Transverse colon (tissue), 4 donors: ENCODE data around the gene ANGEL2. TPM values are rescaled to one million over a fixed set of nuclear protein-coding genes. Genes with fewer than 3 reads are reported as not detected.

Experiments used
- DNase-seq: peaks from one replicate; pipeline ENCODE4 v3.0.0-alpha.2; 2019
- H3K27ac ChIP-seq, 4 donors: fragments of 200-600 bp; sonication (generic); 2 replicates each; pipeline ENCODE4 v1.5.1; 2016 to 2018; ENCODE audit warnings: inconsistent platforms in 4 of 4
- H3K27me3 ChIP-seq: fragments of 200-600 bp; sonication (generic); 2 replicates; pipeline ENCODE4 v1.5.1; 2017; ENCODE audit warnings: inconsistent platforms
- H3K36me3 ChIP-seq, 4 donors: fragments of 200-600 bp; sonication (generic); 2 replicates each; pipeline ENCODE4 v1.5.1; 2017 to 2019; ENCODE audit warnings: inconsistent platforms in 4 of 4
- H3K4me1 ChIP-seq, 4 donors: fragments of 200-600 bp; sonication (generic); 2 replicates each; pipeline ENCODE4 v1.5.1; 2017 to 2020; ENCODE audit warnings: inconsistent platforms in 4 of 4
- H3K4me3 ChIP-seq, 4 donors: fragments of 200-600 bp; sonication (generic); 1 replicate in 1 of 4; 2 replicates in 3 of 4; pipeline versions ENCODE4 v1.5.1 to v1.6.1; 2017 to 2019; ENCODE audit warnings: inconsistent platforms in 4 of 4
- H3K9me3 ChIP-seq, 2 donors: fragments of 200-600 bp; sonication (generic); 2 replicates each; pipeline ENCODE4 v1.5.1; 2017 to 2019; ENCODE audit warnings: inconsistent platforms in 2 of 2
- CTCF ChIP-seq, 5 experiments: fragments of 200-600 bp in 3 of 5; fragments of 450-650 bp in 2 of 5; sonication (generic) in 3 of 5; IDR thresholded peaks; 1 replicate in 2 of 5; 2 replicates in 3 of 5; pipeline ENCODE4 v1.5.1; 2016 to 2017; ENCODE audit warnings: antibody characterized with exemption in 5 of 5, inconsistent platforms in 3 of 5, mild to moderate bottlenecking in 2 of 5, moderate library complexity in 1 of 5
- EP300 ChIP-seq: sonication (generic); formaldehyde crosslinking; IDR thresholded peaks from one replicate; pipeline ENCODE4 v1.6.1; 2017; ENCODE audit warnings: antibody characterized with exemption, low read depth
- POLR2A ChIP-seq: fragments of 450-650 bp; IDR thresholded peaks from one replicate; pipeline ENCODE4 v1.6.1; 2016; ENCODE audit warnings: antibody characterized with exemption, mild to moderate bottlenecking, moderate library complexity
- POLR2AphosphoS5 ChIP-seq, 3 donors: sonication (generic); formaldehyde crosslinking; IDR thresholded peaks; one replicate each; pipeline ENCODE4 v1.6.1; 2016; ENCODE audit warnings: antibody characterized with exemption in 3 of 3
- WGBS, 2 donors: methylation state at CpG; one replicate each; pipeline ENCODE4 v1.1.5; 2018; ENCODE audit warnings: low coverage in 1 of 2; 5-methylcytosine and 5-hydroxymethylcytosine counted together
- in situ Hi-C, 4 donors: fragments of 200-750 bp; cut with MboI; loops; one replicate each; pipeline versions ENCODE4 v1.15.0 to v1.15.1; 2017; ENCODE audit warnings: low sequenced_read_pairs in 3 of 4, low pct_ligation_motif_present in 1 of 4, low pct_unique_long_range_greater_than_20kb in 1 of 4
- intact Hi-C: fragments of 100-400 bp; cut with DNase I; formaldehyde crosslinking; loops from one replicate; pipeline ENCODE4 v1.15.1; 2023; ENCODE audit warnings: low total_unique reads
- total RNA-seq, 4 donors: library from RNA; depleted of rRNA; stranded (reverse); fragments of >200 nt; gene quantifications; one replicate each; pipeline ENCODE4 v1.1.0, GENCODE V29; 2016

The ANGEL2 gene
- total RNA-seq, 4 donors from 2014 or later = 33.2 to 105 (median 64.3) TPM

DNA sequence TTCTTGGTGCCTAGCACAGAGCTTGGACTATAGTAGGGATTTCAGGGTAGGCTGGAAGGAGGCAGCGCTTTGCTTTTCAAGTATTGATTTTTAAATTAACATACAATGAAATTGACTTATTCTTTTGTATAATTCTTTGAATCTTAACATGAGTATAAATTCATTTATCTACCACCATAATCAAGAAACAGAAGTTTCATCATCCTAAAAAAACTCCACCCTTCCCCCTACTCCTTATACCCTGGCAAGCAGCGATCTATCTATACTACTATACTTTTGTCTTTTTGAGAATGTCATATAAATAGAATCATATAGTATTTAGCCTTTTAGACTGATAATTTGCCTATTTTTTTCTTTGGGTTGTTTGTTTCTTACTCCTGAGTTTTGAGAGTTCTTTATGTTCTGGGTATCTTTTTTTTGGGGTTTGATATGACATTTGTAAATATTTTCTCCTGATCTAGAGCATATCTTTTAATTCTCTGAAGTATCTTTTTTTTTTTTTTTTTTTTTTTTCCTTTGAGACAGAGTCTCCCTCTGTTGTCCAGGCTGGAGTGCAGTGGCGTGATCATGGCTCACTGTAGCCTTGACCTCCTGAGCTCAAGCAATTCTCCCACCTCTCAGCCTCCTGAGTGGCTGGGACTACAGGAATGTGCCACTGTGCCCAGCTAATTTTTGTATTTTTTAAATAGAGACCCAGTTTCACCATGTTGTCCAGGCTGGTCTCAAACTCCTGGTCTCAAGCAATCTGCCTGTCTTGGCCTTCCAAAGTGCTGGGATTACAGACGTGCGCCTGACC, 41.8 kb upstream of the ANGEL2 start:
- in situ Hi-C loops = no loop called here
- whole genome bisulfite sequencing, 2 donors = 89 to 91% methylated on average over 2 to 5 of the region's 5 CpGs

GRCh38 chr1:213055767-213056166, 40.1 kb upstream of the ANGEL2 start:
- Histone ChIP-seq H3K4me1 (peaks cover 0 to 16% (median 11%) of the 10 kb centered on the region in 4 donors), H3K36me3 (no peaks in the 10 kb centered on the region), H3K9me3 (peaks cover 0 to 4% of the 10 kb centered on the region in 2 donors), H3K27ac (no peak overlapping the region), H3K4me3 (no peak overlapping the region), H3K27me3 (no peaks in the 10 kb centered on the region)
- in situ Hi-C loops (no loop called here), intact Hi-C loops (no loop called here)
- TF ChIP-seq POLR2AphosphoS5 (IDR thresholded peaks at IDR 0.05) (no peak), CTCF (IDR thresholded peaks at IDR 0.05) (no peak), POLR2A (no peak), EP300 (no peak)
- WGBS, 2 donors = 75 to 79% methylated on average over 1 to 3 of the region's 3 CpGs
- no peak for DNase-seq

More for the DNA sequence above, 41.8 kb upstream of the ANGEL2 start:
- TF ChIP-seq EP300 (no peak), POLR2AphosphoS5 (IDR thresholded peaks at IDR 0.05) (no peak), CTCF (IDR thresholded peaks at IDR 0.05) (no peak), POLR2A (no peak)
- H3K4me3 ChIP-seq = no peak overlapping the region
- no peak overlapping the region for H3K27ac ChIP-seq
- no peak for DNase-seq
- intact Hi-C loops = no loop called here
- H3K36me3 ChIP-seq = no peaks in the 10 kb centered on the region
- H3K27me3 ChIP-seq = no peaks in the 10 kb centered on the region
- H3K4me1 ChIP-seq = peaks cover 0 to 7% (median 3%) of the 10 kb centered on the region in 4 donors
- peaks cover 0 to 4% of the 10 kb centered on the region in 2 donors for H3K9me3 ChIP-seq

- Histone ChIP-seq H3K9me3 (peaks cover 0 to 4% of the 10 kb centered on the region in 2 donors), H3K36me3 (no peaks in the 10 kb centered on the region), H3K27me3 (no peaks in the 10 kb centered on the region), H3K4me3 (no peak overlapping the region), H3K27ac (no peak overlapping the region), H3K4me1 (peaks cover 0 to 22% (median 15%) of the 10 kb centered on the region in 4 donors)
- TF ChIP-seq POLR2AphosphoS5 (IDR thresholded peaks at IDR 0.05) (no peak), CTCF (IDR thresholded peaks at IDR 0.05) (no peak), EP300 (no peak), POLR2A (no peak)
- in situ Hi-C loops (no loop called here), intact Hi-C loops (no loop called here)
- DNase-seq = no peak
These were observed 39.3 kb upstream of the ANGEL2 start for GRCh38 chr1:213054733-213055591.

GRCh38 chr1:213054142-213054541, 38.5 kb upstream of the ANGEL2 start:
- in situ Hi-C loops = no loop called here
- intact Hi-C loops = no loop called here
- H3K4me1 ChIP-seq = peaks cover 0 to 22% (median 15%) of the 10 kb centered on the region in 4 donors
- no peak for DNase-seq
- no peaks in the 10 kb centered on the region for H3K36me3 ChIP-seq
- 76 to 86% methylated on average over 2 of the region's 2 CpGs for WGBS, 2 donors
- H3K4me3 ChIP-seq = no peak overlapping the region
- no peak overlapping the region for H3K27ac ChIP-seq
- H3K27me3 ChIP-seq = peaks cover 4% of the 10 kb centered on the region
- TF ChIP-seq EP300 = no peak
- no peak for TF ChIP-seq CTCF (IDR thresholded peaks at IDR 0.05)
- no peak for TF ChIP-seq POLR2AphosphoS5 (IDR thresholded peaks at IDR 0.05)
- TF ChIP-seq POLR2A = no peak
- H3K9me3 ChIP-seq = peaks cover 0 to 3% of the 10 kb centered on the region in 2 donors
